ENCODE data around the gene ADAMTS17. TPM values are rescaled to one million over a fixed set of nuclear protein-coding genes. Genes with fewer than 3 reads are reported as not detected.
"Not testable (repeated sequence)": the region's sequence is repeated elsewhere in the genome, so short reads cannot be mapped to it uniquely, and the experiment has no call there.

ADAMTS17 gene
- total and polyA plus RNA-seq, 4 donors: 10.5 to 20.6 (median 17.9) TPM

DNA sequence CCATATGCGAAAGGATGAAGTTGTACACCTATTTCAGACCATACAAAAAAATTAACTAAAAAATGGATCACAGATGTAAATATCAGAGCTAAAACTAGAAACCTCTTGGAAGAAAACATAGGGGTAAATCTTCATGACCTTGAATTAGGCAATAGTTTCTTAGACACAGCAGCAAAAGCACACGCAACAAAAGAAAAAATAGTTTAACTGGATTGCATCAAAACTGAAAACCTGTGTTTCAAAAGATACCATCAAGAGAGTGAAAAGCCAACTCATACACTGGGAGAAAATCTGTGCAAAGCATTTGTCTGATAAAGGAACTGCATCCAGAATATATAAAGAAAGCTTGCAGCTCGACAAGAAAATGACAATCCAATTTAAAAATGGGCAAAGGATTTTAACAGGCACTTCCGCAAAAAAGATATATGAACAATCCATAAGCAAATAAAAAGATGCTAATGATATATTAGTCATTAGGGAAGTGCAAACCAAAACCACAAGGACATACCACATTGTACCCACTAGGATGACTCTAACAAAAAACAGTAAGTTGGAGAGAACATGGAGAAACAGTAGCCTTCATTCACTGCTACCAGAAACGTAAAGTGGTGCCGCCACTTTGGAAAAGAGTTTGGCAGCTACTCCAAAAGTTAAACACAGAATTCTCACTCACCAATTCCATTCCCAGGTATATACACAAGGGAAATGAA, 263.1 kb downstream of the ADAMTS17 start:
- H3K4me3 ChIP-seq (ENCODE audit: low read depth, low read length): no peak overlapping the region
- no peaks in the 10 kb centered on the region for H3K9me3 ChIP-seq (ENCODE audit: control insufficient read depth, insufficient read depth, low read length)
- H3K27ac ChIP-seq (ENCODE audit: low read depth, low read length): no peak overlapping the region
- H3K4me1 ChIP-seq (ENCODE audit: control insufficient read depth, insufficient read depth, low read length): no peaks in the 10 kb centered on the region
- H3K36me3 ChIP-seq (ENCODE audit: control insufficient read depth, insufficient read depth, low read length): no peaks in the 10 kb centered on the region
- no CpG with 5 or more reads among the region's 6 CpGs for WGBS (ENCODE audit: insufficient coverage)
- DNase-seq (ENCODE audit: low read depth in 4 of 6, low spot score in 6 of 6): no peak
- H3K27me3 ChIP-seq (ENCODE audit: control insufficient read depth, insufficient read depth, low read length): no peaks in the 10 kb centered on the region

DNA sequence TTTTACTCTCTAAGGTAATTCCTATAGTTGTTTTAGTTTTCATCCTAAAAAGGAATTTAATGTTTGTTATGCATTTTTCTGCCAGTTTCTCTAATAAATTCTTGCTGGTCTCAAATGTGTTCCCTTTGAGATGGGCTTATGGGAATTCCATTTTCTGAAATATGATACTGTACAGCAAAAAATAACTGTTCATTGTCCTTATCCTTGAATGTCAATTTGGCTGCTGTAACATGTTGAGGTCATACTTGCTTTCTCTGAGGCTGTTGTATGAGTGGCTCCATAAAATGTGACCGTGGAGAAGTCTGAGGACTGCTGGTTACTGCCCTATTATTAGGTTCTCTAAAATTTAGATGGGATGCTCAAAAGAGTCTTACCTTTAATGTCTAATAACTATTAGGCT, 266.5 kb downstream of the ADAMTS17 start:
- no CpG with 5 or more reads among the region's 1 CpG for WGBS (ENCODE audit: insufficient coverage)

DNA sequence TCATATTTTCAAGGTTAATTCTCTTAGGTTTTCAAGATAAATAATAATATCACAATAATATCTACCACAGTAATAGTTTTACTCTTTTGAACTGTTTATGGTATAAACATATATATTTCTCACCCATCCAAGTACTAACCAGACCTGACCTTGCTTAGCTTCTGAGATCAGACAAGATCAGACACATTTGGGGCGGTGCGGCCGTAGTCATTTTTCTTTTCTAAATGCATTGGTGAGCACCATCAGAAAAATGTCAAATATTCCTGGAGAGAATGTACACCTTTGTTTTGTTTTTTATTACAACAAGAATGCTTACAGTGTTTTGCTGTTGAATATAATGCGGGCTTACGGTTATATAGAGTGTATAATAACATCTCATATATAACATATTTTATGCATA, 267.8 kb downstream of the ADAMTS17 start:
- no peak for DNase-seq (ENCODE audit: low read depth in 4 of 6, low spot score in 6 of 6)
- H3K4me3 ChIP-seq (ENCODE audit: low read depth, low read length): no peak overlapping the region
- no peaks in the 10 kb centered on the region for H3K27me3 ChIP-seq (ENCODE audit: control insufficient read depth, insufficient read depth, low read length)
- H3K9me3 ChIP-seq (ENCODE audit: control insufficient read depth, insufficient read depth, low read length): no peaks in the 10 kb centered on the region
- no peaks in the 10 kb centered on the region for H3K4me1 ChIP-seq (ENCODE audit: control insufficient read depth, insufficient read depth, low read length)
- no peak overlapping the region for H3K27ac ChIP-seq (ENCODE audit: low read depth, low read length)
- WGBS (ENCODE audit: insufficient coverage): no CpG with 5 or more reads among the region's 5 CpGs
- H3K36me3 ChIP-seq (ENCODE audit: control insufficient read depth, insufficient read depth, low read length): no peaks in the 10 kb centered on the region

More for the DNA sequence above, 266.5 kb downstream of the ADAMTS17 start:
- Histone ChIP-seq H3K4me1 (ENCODE audit: control insufficient read depth, insufficient read depth, low read length) (no peaks in the 10 kb centered on the region), H3K4me3 (ENCODE audit: low read depth, low read length) (no peak overlapping the region), H3K9me3 (ENCODE audit: control insufficient read depth, insufficient read depth, low read length) (no peaks in the 10 kb centered on the region), H3K27me3 (ENCODE audit: control insufficient read depth, insufficient read depth, low read length) (no peaks in the 10 kb centered on the region), H3K36me3 (ENCODE audit: control insufficient read depth, insufficient read depth, low read length) (no peaks in the 10 kb centered on the region), H3K27ac (ENCODE audit: low read depth, low read length) (peak overlapping the region; percentile 67)
- no peak for DNase-seq (ENCODE audit: low read depth in 4 of 6, low spot score in 6 of 6)

DNA sequence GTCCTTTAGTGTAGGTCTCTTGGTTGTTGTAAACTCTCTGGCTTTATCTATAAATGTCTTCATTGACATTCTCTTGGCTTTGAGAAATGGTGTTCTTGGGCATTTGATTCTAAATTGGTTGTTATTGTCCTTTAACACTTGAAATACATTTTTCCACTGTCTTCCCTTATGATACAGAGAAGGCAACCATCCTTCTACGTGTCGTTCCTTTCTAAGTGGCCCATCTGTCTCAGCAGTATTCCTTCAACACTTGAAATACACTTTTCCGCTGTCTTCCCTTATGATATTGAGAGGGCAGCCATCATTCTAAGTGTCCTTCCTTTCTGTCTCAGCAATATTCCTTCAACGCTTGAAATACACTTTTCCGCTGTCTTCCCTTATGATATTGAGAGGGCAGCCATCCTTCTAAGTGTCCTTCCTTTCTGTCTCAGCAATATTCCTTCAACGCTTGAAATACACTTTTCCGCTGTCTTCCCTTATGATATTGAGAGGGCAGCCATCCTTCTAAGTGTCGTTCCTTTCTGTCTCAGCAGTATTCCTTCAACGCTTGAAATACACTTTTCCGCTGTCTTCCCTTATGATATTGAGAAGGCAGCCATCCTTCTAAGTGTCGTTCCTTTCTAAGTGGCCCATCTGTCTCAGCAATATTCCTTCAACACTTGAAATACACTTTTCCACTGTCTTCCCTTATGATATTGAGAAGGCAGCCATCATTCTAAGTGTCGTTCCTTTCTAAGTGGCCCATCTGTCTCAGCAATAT, 275.1 kb downstream of the ADAMTS17 start:
- WGBS (ENCODE audit: insufficient coverage): 100% methylated on average over 2 of the region's 12 CpGs
- not testable (repeated sequence) for H3K36me3 ChIP-seq (ENCODE audit: control insufficient read depth, insufficient read depth, low read length); H3K27ac ChIP-seq (ENCODE audit: low read depth, low read length); H3K9me3 ChIP-seq (ENCODE audit: control insufficient read depth, insufficient read depth, low read length); H3K27me3 ChIP-seq (ENCODE audit: control insufficient read depth, insufficient read depth, low read length); H3K4me1 ChIP-seq (ENCODE audit: control insufficient read depth, insufficient read depth, low read length); H3K4me3 ChIP-seq (ENCODE audit: low read depth, low read length)
- DNase-seq (ENCODE audit: low read depth in 4 of 6, low spot score in 6 of 6): peak in 2 of 6 donors; percentile 28 to 29

DNA sequence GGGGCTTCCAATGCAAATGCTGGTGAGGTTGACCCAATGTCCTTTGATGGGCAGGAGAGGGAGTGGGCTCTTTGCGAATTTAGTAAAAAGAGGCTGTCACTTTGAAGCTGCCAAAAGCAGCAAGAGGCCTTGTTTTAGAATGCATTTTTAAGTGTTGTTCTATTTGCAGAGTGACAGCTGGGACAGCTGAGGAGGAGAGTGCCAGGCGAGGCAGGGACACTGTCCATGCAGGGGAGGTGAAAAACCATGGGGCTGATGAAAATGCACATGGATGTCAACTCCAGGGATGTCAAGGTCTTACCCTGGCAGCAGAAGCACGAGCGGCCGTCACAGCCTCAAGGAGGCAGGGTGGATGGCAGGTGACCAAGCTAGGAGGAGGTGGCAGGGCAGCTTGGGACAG, 279.8 kb downstream of the ADAMTS17 start:
- H3K4me3 ChIP-seq (ENCODE audit: low read depth, low read length): no peak overlapping the region
- no peaks in the 10 kb centered on the region for H3K9me3 ChIP-seq (ENCODE audit: control insufficient read depth, insufficient read depth, low read length)
- no peak for DNase-seq (ENCODE audit: low read depth in 4 of 6, low spot score in 6 of 6)
- H3K4me1 ChIP-seq (ENCODE audit: control insufficient read depth, insufficient read depth, low read length): peaks cover 29% of the 10 kb centered on the region
- H3K36me3 ChIP-seq (ENCODE audit: control insufficient read depth, insufficient read depth, low read length): no peaks in the 10 kb centered on the region
- 73% methylated on average over 5 of the region's 5 CpGs for WGBS (ENCODE audit: insufficient coverage)
- no peaks in the 10 kb centered on the region for H3K27me3 ChIP-seq (ENCODE audit: control insufficient read depth, insufficient read depth, low read length)
- H3K27ac ChIP-seq (ENCODE audit: low read depth, low read length): no peak overlapping the region

DNA sequence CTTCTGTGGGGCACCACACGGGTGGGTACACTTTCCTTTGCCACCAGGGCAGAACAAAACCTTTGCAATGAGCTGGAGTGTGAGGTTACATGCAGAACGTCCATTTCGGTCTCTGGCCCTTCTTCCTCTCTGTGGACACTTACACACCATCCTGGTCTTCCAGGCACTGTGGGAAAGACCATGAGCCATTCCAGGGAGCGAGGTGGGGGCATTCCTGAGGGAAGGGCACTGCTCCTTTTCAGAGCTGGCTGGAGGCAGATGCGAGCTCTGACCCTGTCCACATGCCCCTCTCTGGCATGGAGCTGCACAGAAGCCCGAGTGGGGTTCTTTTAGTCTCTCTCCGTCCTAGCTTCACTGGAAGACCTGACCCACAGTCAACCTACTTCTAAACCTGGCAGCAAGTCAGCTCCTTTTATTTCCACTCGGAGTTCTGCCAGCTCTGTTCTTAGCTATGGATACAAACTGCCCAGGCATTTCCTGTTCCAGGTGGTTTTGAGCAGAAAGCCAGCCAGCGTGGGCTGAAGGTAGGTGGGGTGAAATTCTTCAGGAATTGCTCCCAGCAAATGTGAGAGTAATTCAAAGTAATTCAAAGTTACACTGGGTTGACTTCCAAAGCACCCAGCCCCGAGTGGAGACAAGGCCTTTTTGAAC, 281.4 kb downstream of the ADAMTS17 start:
- H3K4me3 ChIP-seq (ENCODE audit: low read depth, low read length): no peak overlapping the region
- H3K27me3 ChIP-seq (ENCODE audit: control insufficient read depth, insufficient read depth, low read length): no peaks in the 10 kb centered on the region
- WGBS (ENCODE audit: insufficient coverage): 64% methylated on average over 9 of the region's 10 CpGs
- DNase-seq (ENCODE audit: low read depth in 4 of 6, low spot score in 6 of 6): peak in 2 of 6 donors; percentile 41 to 61
- no peaks in the 10 kb centered on the region for H3K36me3 ChIP-seq (ENCODE audit: control insufficient read depth, insufficient read depth, low read length)
- H3K27ac ChIP-seq (ENCODE audit: low read depth, low read length): peak overlapping the region; percentile 58
- H3K9me3 ChIP-seq (ENCODE audit: control insufficient read depth, insufficient read depth, low read length): no peaks in the 10 kb centered on the region
- H3K4me1 ChIP-seq (ENCODE audit: control insufficient read depth, insufficient read depth, low read length): peaks cover 35% of the 10 kb centered on the region

DNA sequence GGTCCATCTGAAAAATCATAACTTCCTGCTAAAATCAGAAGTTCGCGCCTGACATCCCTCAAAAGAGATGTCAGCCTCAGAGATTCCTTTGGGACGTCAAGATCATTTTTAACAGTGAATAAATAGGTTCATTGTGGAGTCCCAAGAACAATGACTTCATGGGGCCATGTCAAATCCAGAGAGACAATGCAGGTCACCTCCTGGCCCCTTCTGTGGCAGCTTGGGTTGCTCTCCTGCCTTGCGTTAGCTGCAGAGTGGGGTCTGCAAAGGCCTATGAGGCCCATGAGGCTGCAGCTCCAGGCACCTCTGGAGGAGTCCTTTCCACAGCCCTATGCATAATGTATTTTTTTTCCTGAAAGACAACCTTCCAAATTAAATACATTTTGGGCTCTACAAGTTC, 282.3 kb downstream of the ADAMTS17 start:
- H3K27ac ChIP-seq (ENCODE audit: low read depth, low read length): peak overlapping the region; percentile 58
- no peaks in the 10 kb centered on the region for H3K36me3 ChIP-seq (ENCODE audit: control insufficient read depth, insufficient read depth, low read length)
- H3K4me1 ChIP-seq (ENCODE audit: control insufficient read depth, insufficient read depth, low read length): peaks cover 35% of the 10 kb centered on the region
- H3K4me3 ChIP-seq (ENCODE audit: low read depth, low read length): no peak overlapping the region
- DNase-seq (ENCODE audit: low read depth in 4 of 6, low spot score in 6 of 6): no peak
- 65% methylated on average over 4 of the region's 4 CpGs for WGBS (ENCODE audit: insufficient coverage)
- H3K9me3 ChIP-seq (ENCODE audit: control insufficient read depth, insufficient read depth, low read length): no peaks in the 10 kb centered on the region
- H3K27me3 ChIP-seq (ENCODE audit: control insufficient read depth, insufficient read depth, low read length): no peaks in the 10 kb centered on the region

DNA sequence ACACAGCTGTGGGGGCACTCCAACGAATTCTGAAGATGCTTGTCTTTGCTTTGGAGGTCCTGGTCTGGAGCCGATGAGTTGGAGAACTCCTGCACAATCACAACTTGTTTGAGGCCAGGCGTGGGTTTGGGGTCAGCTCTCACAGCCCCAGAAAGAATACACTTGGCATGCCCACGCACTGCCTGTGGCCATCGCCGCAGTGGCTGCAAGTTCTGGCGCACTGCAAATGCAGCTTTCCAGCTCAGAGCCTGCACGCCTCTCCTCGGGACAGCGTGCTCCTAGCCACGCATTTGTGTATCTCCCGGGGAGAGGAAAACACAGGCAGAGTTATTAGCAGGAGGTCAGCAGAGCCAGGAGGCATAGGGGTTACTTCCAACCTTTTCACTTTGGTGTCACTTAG, 282.7 kb downstream of the ADAMTS17 start:
- Histone ChIP-seq H3K4me1 (ENCODE audit: control insufficient read depth, insufficient read depth, low read length) (peaks cover 36% of the 10 kb centered on the region), H3K4me3 (ENCODE audit: low read depth, low read length) (no peak overlapping the region), H3K27ac (ENCODE audit: low read depth, low read length) (peak overlapping the region; percentile 58), H3K27me3 (ENCODE audit: control insufficient read depth, insufficient read depth, low read length) (no peaks in the 10 kb centered on the region), H3K9me3 (ENCODE audit: control insufficient read depth, insufficient read depth, low read length) (no peaks in the 10 kb centered on the region), H3K36me3 (ENCODE audit: control insufficient read depth, insufficient read depth, low read length) (no peaks in the 10 kb centered on the region)
- no peak for DNase-seq (ENCODE audit: low read depth in 4 of 6, low spot score in 6 of 6)
- WGBS (ENCODE audit: insufficient coverage): 66% methylated on average over 12 of the region's 12 CpGs

DNA sequence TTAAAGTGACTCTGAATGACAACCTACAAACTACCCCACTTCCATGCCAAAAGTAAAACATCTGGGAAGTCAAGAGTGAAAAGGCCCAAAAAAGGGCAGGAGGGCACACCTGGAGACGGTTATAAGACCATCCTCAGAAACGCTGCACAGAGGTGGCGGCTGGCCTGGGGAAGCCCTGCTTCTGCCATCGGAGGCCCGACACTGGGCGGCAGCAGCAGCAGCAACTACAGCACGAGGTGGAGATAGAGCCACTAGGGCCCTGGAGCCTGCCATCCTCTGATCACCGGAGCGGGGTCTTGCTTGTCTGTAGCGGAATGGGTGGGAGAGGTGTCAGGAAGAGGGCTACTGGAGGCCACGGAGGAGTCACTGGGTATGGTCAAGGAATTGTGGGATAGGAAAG, 283.3 kb downstream of the ADAMTS17 start:
- no peaks in the 10 kb centered on the region for H3K9me3 ChIP-seq (ENCODE audit: control insufficient read depth, insufficient read depth, low read length)
- DNase-seq (ENCODE audit: low read depth in 4 of 6, low spot score in 6 of 6): no peak
- H3K36me3 ChIP-seq (ENCODE audit: control insufficient read depth, insufficient read depth, low read length): no peaks in the 10 kb centered on the region
- WGBS (ENCODE audit: insufficient coverage): 91% methylated on average over 11 of the region's 11 CpGs
- H3K4me1 ChIP-seq (ENCODE audit: control insufficient read depth, insufficient read depth, low read length): peaks cover 42% of the 10 kb centered on the region
- no peak overlapping the region for H3K4me3 ChIP-seq (ENCODE audit: low read depth, low read length)
- H3K27ac ChIP-seq (ENCODE audit: low read depth, low read length): peak overlapping the region; percentile 58
- no peaks in the 10 kb centered on the region for H3K27me3 ChIP-seq (ENCODE audit: control insufficient read depth, insufficient read depth, low read length)

Data from spinal cord (tissue), 10 donors.